ENCODE measurements around the gene BBOX1.

GRCh38 chr11:27002838-27003237, 37.8 kb upstream of the BBOX1 start:
- TF ChIP-seq EZH2 (IDR thresholded peaks at IDR 0.05; ENCODE audit: low read length, missing control alignments) (no peak), CTCF (conservative IDR thresholded peaks at IDR 0.05 in 1 of 2, IDR thresholded peaks at IDR 0.05 in 1 of 2; ENCODE audit: low read depth in 1 of 2, low read length in 2 of 2) (no peak)
